Measurements from ENCODE around the gene DNAH11. TPM values are rescaled to one million over a fixed set of nuclear protein-coding genes. Genes with fewer than 3 reads are reported as not detected.
A peak's percentile ranks its signal among the peaks of the same experiment; 100 is the strongest.
"Not testable (repeated sequence)": the region's sequence is repeated elsewhere in the genome, so short reads cannot be mapped to it uniquely, and the experiment has no call there.

The DNAH11 gene
- total RNA-seq, 6 donors from 2014 or later: 4.2 to 45.5 (median 12.0) TPM

GRCh38 chr7:21828841-21829240, 286.0 kb downstream of the DNAH11 start:
- H3K36me3 ChIP-seq: no peaks in the 10 kb centered on the region
- no peak for ATAC-seq (ENCODE audit: low FRiP score in 2 of 2)
- WGBS, 2 donors: 46 to 48% methylated on average over 6 of the region's 6 CpGs

GRCh38 chr7:21829731-21830130, 286.9 kb downstream of the DNAH11 start:
- Histone ChIP-seq H3K4me1 (no peaks in the 10 kb centered on the region), H3K36me3 (no peaks in the 10 kb centered on the region), H3K4me3 (no peak overlapping the region), H3K27me3 (no peaks in the 10 kb centered on the region), H3K9me3 (no peaks in the 10 kb centered on the region), H3K27ac (no peak overlapping the region)
- 39 to 41% methylated on average over 7 of the region's 7 CpGs for WGBS, 2 donors
- ATAC-seq (ENCODE audit: low FRiP score in 2 of 2) (no peak), DNase-seq (no peak)
- TF ChIP-seq POLR2A (IDR thresholded peaks at IDR 0.05) (no peak), CTCF (IDR thresholded peaks at IDR 0.05) (no peak), POLR2AphosphoS5 (IDR thresholded peaks at IDR 0.05) (no peak), EP300 (IDR thresholded peaks at IDR 0.05) (no peak)

More at GRCh38 chr7:21828841-21829240, 286.0 kb downstream of the DNAH11 start:
- H3K27me3 ChIP-seq: no peaks in the 10 kb centered on the region
- no peak overlapping the region for H3K4me3 ChIP-seq
- TF ChIP-seq POLR2A (IDR thresholded peaks at IDR 0.05) (no peak), POLR2AphosphoS5 (IDR thresholded peaks at IDR 0.05) (no peak), EP300 (IDR thresholded peaks at IDR 0.05) (no peak), CTCF (IDR thresholded peaks at IDR 0.05) (no peak)
- H3K4me1 ChIP-seq: no peaks in the 10 kb centered on the region
- DNase-seq: no peak
- no peaks in the 10 kb centered on the region for H3K9me3 ChIP-seq
- H3K27ac ChIP-seq: no peak overlapping the region

GRCh38 chr7:21844742-21845141, 301.9 kb downstream of the DNAH11 start:
- Histone ChIP-seq H3K36me3 (no peaks in the 10 kb centered on the region), H3K4me1 (no peaks in the 10 kb centered on the region), H3K9me3 (no peaks in the 10 kb centered on the region), H3K27ac (no peak overlapping the region), H3K4me3 (no peak overlapping the region), H3K27me3 (no peaks in the 10 kb centered on the region)
- TF ChIP-seq CTCF (IDR thresholded peaks at IDR 0.05) (no peak), POLR2AphosphoS5 (IDR thresholded peaks at IDR 0.05) (no peak), POLR2A (IDR thresholded peaks at IDR 0.05) (no peak), EP300 (IDR thresholded peaks at IDR 0.05) (no peak)
- ATAC-seq (ENCODE audit: low FRiP score in 2 of 2) (no peak), DNase-seq (no peak)
- 81 to 82% methylated on average over 1 of the region's 1 CpG for WGBS, 2 donors

- H3K4me3 ChIP-seq: no peak overlapping the region
- no peaks in the 10 kb centered on the region for H3K36me3 ChIP-seq
- no peaks in the 10 kb centered on the region for H3K4me1 ChIP-seq
- peak overlapping the region in 3 of 4 donors; percentile 1 to 73 (median 42) for H3K27ac ChIP-seq
- DNase-seq (no peak), ATAC-seq (ENCODE audit: low FRiP score in 2 of 2) (no peak)
- no peaks in the 10 kb centered on the region for H3K27me3 ChIP-seq
- no peaks in the 10 kb centered on the region for H3K9me3 ChIP-seq
- no peak for TF ChIP-seq POLR2A (IDR thresholded peaks at IDR 0.05)
- TF ChIP-seq POLR2AphosphoS5 (IDR thresholded peaks at IDR 0.05): no peak
- TF ChIP-seq EP300 (IDR thresholded peaks at IDR 0.05): no peak
- no peak for TF ChIP-seq CTCF (IDR thresholded peaks at IDR 0.05)
- 81 to 87% methylated on average over 5 of the region's 5 CpGs for WGBS, 2 donors
Measured at GRCh38 chr7:21850531-21851285, 307.9 kb downstream of the DNAH11 start.

GRCh38 chr7:21851559-21851967, 308.7 kb downstream of the DNAH11 start:
- H3K36me3 ChIP-seq: no peaks in the 10 kb centered on the region
- H3K9me3 ChIP-seq: no peaks in the 10 kb centered on the region
- peak overlapping the region in 1 of 4 donors; percentile 73 for H3K27ac ChIP-seq
- no peak for ATAC-seq (ENCODE audit: low FRiP score in 2 of 2)
- DNase-seq: no peak
- H3K4me3 ChIP-seq: no peak overlapping the region
- 44 to 55% methylated on average over 6 of the region's 6 CpGs for WGBS, 2 donors
- TF ChIP-seq EP300 (IDR thresholded peaks at IDR 0.05) (no peak), POLR2A (IDR thresholded peaks at IDR 0.05) (no peak), POLR2AphosphoS5 (IDR thresholded peaks at IDR 0.05) (no peak), CTCF (IDR thresholded peaks at IDR 0.05) (no peak)
- H3K27me3 ChIP-seq: no peaks in the 10 kb centered on the region
- H3K4me1 ChIP-seq: no peaks in the 10 kb centered on the region

GRCh38 chr7:21865631-21866204, 322.9 kb downstream of the DNAH11 start:
- not testable (repeated sequence) for H3K4me3 ChIP-seq; DNase-seq; H3K9me3 ChIP-seq; H3K27me3 ChIP-seq; ATAC-seq (ENCODE audit: low FRiP score in 2 of 2); H3K4me1 ChIP-seq; H3K27ac ChIP-seq; H3K36me3 ChIP-seq
- WGBS, 2 donors: 66% methylated on average over 7 of the region's 7 CpGs

Measured in upper lobe of left lung (tissue), 6 donors.